Transverse colon (tissue), 4 donors: Measurements from ENCODE around the gene B4GALNT3.
A peak's percentile ranks its signal among the peaks of the same experiment; 100 is the strongest.

Experiments
- POLR2AphosphoS5 ChIP-seq, 3 donors: sonication (generic); formaldehyde crosslinking; IDR thresholded peaks; one replicate each; pipeline ENCODE4 v1.6.1; 2016; ENCODE audit warnings: antibody characterized with exemption in 3 of 3
- TF ChIP-seq, protein P1 (sequence below), 5 experiments: fragments of 200-600 bp in 3 of 5; fragments of 450-650 bp in 2 of 5; sonication (generic) in 3 of 5; IDR thresholded peaks; 1 replicate in 2 of 5; 2 replicates in 3 of 5; pipeline ENCODE4 v1.5.1; 2016 to 2017; ENCODE audit warnings: antibody characterized with exemption in 5 of 5, inconsistent platforms in 3 of 5, mild to moderate bottlenecking in 2 of 5, moderate library complexity in 1 of 5

GRCh38 chr12:459430-460258 is at the start of gene B4GALNT3:
- TF ChIP-seq, protein P1, sequence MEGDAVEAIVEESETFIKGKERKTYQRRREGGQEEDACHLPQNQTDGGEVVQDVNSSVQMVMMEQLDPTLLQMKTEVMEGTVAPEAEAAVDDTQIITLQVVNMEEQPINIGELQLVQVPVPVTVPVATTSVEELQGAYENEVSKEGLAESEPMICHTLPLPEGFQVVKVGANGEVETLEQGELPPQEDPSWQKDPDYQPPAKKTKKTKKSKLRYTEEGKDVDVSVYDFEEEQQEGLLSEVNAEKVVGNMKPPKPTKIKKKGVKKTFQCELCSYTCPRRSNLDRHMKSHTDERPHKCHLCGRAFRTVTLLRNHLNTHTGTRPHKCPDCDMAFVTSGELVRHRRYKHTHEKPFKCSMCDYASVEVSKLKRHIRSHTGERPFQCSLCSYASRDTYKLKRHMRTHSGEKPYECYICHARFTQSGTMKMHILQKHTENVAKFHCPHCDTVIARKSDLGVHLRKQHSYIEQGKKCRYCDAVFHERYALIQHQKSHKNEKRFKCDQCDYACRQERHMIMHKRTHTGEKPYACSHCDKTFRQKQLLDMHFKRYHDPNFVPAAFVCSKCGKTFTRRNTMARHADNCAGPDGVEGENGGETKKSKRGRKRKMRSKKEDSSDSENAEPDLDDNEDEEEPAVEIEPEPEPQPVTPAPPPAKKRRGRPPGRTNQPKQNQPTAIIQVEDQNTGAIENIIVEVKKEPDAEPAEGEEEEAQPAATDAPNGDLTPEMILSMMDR (IDR thresholded peaks at IDR 0.05), result no peak
- peak in 2 of 3 donors; percentile 57 to 64 for TF ChIP-seq POLR2AphosphoS5 (IDR thresholded peaks at IDR 0.05)
